Left ventricle myocardium inferior (tissue), 1 donor: ENCODE measurements around the gene SDF2L1. TPM values are rescaled to one million over a fixed set of nuclear protein-coding genes. Genes with fewer than 3 reads are reported as not detected.
"Not testable (repeated sequence)": the region's sequence is repeated elsewhere in the genome, so short reads cannot be mapped to it uniquely, and the experiment has no call there.

ENCODE experiments used
- DNase-seq: peaks from one replicate; pipeline ENCODE4 v3.0.0-alpha.2; 2020
- H3K27ac ChIP-seq: fragments of 200-600 bp; replicated peaks from 2 replicates; pipeline ENCODE4 v1.8.0; 2021
- H3K27me3 ChIP-seq: fragments of 200-600 bp; 2 replicates; pipeline ENCODE4 v1.8.0; 2021; ENCODE audit warnings: low read depth
- H3K36me3 ChIP-seq: fragments of 200-600 bp; 2 replicates; pipeline ENCODE4 v1.8.0; 2021
- H3K4me1 ChIP-seq: fragments of 200-600 bp; 2 replicates; pipeline ENCODE4 v1.8.0; 2021
- H3K4me3 ChIP-seq: fragments of 200-600 bp; 2 replicates; pipeline ENCODE4 v1.8.0; 2021; ENCODE audit warnings: mild to moderate bottlenecking, moderate library complexity
- H3K9me3 ChIP-seq: fragments of 200-600 bp; replicated peaks from 2 replicates; pipeline ENCODE4 v1.8.0; 2021
- CTCF ChIP-seq: fragments of 200-600 bp; IDR thresholded peaks from 2 replicates; pipeline ENCODE4 v1.8.0; 2021; ENCODE audit warnings: antibody characterized with exemption, mild to moderate bottlenecking, borderline replicate concordance
- intact Hi-C: fragments of 100-400 bp; cut with micrococcal nuclease; formaldehyde crosslinking; loops from one replicate; pipeline ENCODE4 v1.11.0; 2022
- total RNA-seq: library from RNA; stranded (reverse); fragmentation: NEBNext Ultra II Directional; extraction: Animal tissue kit (Norgen Biotek cat#: 25700); gene quantifications from one replicate; pipeline ENCODE4 v1.2.1, GENCODE V29; 2021
- donor health status: DM: no; HTN: yes; CAD: no; lungs with severe emphysema.

Gene SDF2L1
- total RNA-seq, 1 donor from 2014 or later = 18.3 TPM

DNA sequence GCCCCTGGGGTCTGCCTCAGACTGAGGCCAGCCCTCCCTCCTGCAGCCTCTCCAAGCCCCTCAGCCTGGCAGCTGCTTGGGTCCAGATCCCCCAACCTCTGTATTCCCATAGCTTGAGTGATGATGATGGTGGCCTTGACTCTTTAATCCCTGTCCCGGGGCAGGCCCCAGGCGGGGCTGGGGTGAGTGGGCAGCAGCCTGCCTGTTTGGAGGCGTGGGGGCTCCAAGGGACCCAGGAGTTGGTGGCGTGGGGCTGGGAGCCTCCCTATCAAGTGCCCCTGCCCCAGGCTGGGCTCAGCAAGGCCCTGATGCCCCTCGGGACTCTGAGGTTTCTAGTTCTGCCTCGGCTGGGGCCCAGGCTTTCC, 46.2 kb downstream of the SDF2L1 start:
- Histone ChIP-seq H3K36me3 (peaks cover 87% of the 10 kb centered on the region), H3K27me3 (no peaks in the 10 kb centered on the region), H3K4me3 (no peak overlapping the region), H3K27ac (no peak overlapping the region), H3K4me1 (no peaks in the 10 kb centered on the region), H3K9me3 (no peaks in the 10 kb centered on the region)
- intact Hi-C loops = no loop called here
- no peak for DNase-seq
- TF ChIP-seq CTCF = no peak

DNA sequence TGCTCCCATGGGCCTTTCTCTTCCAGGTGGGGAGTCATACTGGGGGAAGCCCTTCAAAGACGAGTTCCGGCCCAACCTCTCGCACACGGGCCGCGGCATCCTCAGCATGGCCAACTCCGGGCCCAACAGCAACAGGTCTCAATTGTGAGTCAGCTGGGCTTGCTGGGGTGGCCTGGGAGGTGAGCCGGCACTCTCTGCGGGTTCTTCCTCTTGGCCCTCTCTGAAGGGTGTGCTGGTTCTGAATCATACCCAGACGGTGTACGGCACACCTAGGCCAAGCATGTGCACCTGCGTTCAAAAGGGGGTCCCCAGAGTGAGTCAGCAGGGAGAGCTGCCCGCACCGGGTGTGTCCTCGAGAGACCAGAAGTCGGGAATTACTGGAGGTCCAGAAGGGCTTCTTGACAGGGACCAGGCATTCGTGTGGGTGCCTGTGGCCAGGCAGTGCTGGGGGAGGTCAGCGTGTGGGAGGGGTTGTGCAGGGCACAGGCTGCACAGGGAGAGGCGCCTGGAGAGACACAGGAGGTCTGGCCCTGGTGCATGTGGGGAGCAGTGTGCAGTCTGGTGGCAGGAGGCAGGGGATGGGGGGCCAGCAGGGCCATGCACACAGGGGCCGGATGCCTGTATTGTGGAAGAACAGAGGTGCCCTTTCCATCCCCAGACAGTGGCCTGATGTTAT, 46.7 kb downstream of the SDF2L1 start:
- intact Hi-C loops = no loop called here
- Histone ChIP-seq H3K27ac (no peak overlapping the region), H3K27me3 (no peaks in the 10 kb centered on the region), H3K4me1 (no peaks in the 10 kb centered on the region), H3K4me3 (no peak overlapping the region), H3K36me3 (peaks cover 87% of the 10 kb centered on the region), H3K9me3 (no peaks in the 10 kb centered on the region)
- DNase-seq = no peak
- TF ChIP-seq CTCF = no peak

GRCh38 chr22:21690401-21690801, 48.3 kb downstream of the SDF2L1 start:
- no peaks in the 10 kb centered on the region for H3K4me1 ChIP-seq
- TF ChIP-seq CTCF = no peak
- peaks cover 88% of the 10 kb centered on the region for H3K36me3 ChIP-seq
- H3K27me3 ChIP-seq = no peaks in the 10 kb centered on the region
- H3K9me3 ChIP-seq = no peaks in the 10 kb centered on the region
- DNase-seq = no peak
- H3K4me3 ChIP-seq = no peak overlapping the region
- H3K27ac ChIP-seq = no peak overlapping the region
- intact Hi-C loops = no loop called here

DNA sequence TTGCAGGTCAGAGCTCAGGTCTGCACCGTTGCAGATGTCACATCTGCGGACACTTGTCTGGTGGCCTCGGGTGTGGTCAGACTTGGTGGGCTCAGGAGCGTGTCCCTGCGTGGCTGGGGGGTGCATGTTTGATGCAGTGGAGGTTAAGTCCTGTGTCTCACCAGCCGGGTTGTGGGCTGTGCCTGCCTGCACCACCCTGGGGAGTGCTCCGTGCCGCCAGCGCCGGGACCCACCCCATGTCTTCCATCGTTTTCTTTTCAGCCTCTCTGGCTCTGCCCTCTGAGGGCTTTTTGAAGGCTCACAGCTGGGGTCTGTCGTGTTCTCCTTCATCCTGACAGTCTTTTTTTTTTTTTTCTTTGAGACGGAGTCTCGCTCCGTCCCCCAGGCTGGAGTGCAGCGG, 49.7 kb downstream of the SDF2L1 start:
- H3K9me3 ChIP-seq = no peaks in the 10 kb centered on the region
- H3K4me3 ChIP-seq = no peak overlapping the region
- H3K27me3 ChIP-seq = no peaks in the 10 kb centered on the region
- intact Hi-C loops = no loop called here
- H3K4me1 ChIP-seq = no peaks in the 10 kb centered on the region
- no peak for TF ChIP-seq CTCF
- no peak for DNase-seq
- H3K36me3 ChIP-seq = peaks cover 88% of the 10 kb centered on the region
- no peak overlapping the region for H3K27ac ChIP-seq

- H3K27me3 ChIP-seq, H3K9me3 ChIP-seq, H3K4me1 ChIP-seq, H3K27ac ChIP-seq, DNase-seq, intact Hi-C loops, H3K4me3 ChIP-seq: not testable (repeated sequence)
- H3K36me3 ChIP-seq = peaks cover 85% of the 10 kb centered on the region
Measured at GRCh38 chr22:21692856-21693255, 50.8 kb downstream of the SDF2L1 start.

DNA sequence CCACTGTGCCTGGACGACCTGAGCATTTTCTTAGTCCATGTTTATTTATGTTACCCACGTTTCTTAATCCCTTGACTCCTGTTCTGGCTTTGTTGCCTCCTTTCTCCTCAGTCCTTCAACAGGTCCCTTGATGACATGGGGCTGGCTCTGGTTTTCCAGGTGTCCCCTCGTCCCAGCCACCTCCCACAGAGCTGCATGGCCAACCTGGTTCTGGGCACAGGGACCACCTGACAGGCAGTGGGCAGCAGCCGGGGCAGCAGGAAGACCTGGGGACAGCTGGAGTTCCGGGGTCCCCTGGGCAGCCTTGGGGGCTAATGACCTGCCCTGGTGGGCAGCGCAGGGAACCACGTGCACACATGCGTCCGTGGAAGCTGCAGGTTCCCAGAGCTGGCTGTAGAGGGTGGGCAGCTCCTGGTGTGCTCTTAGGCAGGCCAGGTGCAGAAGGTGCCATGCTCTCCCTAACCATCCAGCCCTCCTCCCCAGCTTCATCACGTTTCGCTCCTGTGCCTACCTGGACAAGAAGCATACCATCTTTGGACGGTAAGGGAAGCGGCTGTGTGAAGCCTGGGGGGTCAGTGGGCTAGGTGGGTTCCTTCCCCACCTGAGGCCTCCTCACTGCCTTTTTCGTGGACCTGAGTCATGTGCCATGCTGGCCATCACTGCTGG, 51.4 kb downstream of the SDF2L1 start:
- H3K9me3 ChIP-seq = no peaks in the 10 kb centered on the region
- peaks cover 78% of the 10 kb centered on the region for H3K36me3 ChIP-seq
- no peak for DNase-seq
- H3K4me3 ChIP-seq = no peak overlapping the region
- H3K27me3 ChIP-seq = no peaks in the 10 kb centered on the region
- intact Hi-C loops = no loop called here
- no peak overlapping the region for H3K27ac ChIP-seq
- H3K4me1 ChIP-seq = peaks cover 14% of the 10 kb centered on the region
- no peak for TF ChIP-seq CTCF
